Activated naive CD8-positive, alpha-beta T cell treated with anti-CD3 and anti-CD28 coated beads, Interleukin-2, amount 50 U/mL, for 24 hours (primary cell): Measurements from ENCODE around the gene MMD.
A peak's percentile ranks its signal among the peaks of the same experiment; 100 is the strongest.

ENCODE experiments used
- ATAC-seq: fragments of 150-1000 bp; cut with Tn5 transposase; one replicate; pipeline ENCODE4 v1.10.0; 2021
- DNase-seq: peaks from one replicate; pipeline ENCODE4 v3.0.0; 2021
- H3K27ac Mint-ChIP-seq: one replicate; pipeline ENCODE4 v1.8.0; 2021; ENCODE audit warnings: mild to moderate bottlenecking, mixed read lengths
- H3K27me3 Mint-ChIP-seq: one replicate; pipeline ENCODE4 v1.8.0; 2021; ENCODE audit warnings: mixed read lengths
- H3K36me3 Mint-ChIP-seq: one replicate; pipeline ENCODE4 v1.8.0; 2021; ENCODE audit warnings: low read depth, mixed read lengths
- H3K4me1 Mint-ChIP-seq: one replicate; pipeline ENCODE4 v1.8.0; 2021; ENCODE audit warnings: mixed read lengths
- H3K4me3 Mint-ChIP-seq: one replicate; pipeline ENCODE4 v1.8.0; 2021; ENCODE audit warnings: mild to moderate bottlenecking, moderate library complexity, mixed read lengths
- H3K9me3 Mint-ChIP-seq: one replicate; pipeline ENCODE4 v1.8.0; 2021; ENCODE audit warnings: mixed read lengths

The MMD gene

DNA sequence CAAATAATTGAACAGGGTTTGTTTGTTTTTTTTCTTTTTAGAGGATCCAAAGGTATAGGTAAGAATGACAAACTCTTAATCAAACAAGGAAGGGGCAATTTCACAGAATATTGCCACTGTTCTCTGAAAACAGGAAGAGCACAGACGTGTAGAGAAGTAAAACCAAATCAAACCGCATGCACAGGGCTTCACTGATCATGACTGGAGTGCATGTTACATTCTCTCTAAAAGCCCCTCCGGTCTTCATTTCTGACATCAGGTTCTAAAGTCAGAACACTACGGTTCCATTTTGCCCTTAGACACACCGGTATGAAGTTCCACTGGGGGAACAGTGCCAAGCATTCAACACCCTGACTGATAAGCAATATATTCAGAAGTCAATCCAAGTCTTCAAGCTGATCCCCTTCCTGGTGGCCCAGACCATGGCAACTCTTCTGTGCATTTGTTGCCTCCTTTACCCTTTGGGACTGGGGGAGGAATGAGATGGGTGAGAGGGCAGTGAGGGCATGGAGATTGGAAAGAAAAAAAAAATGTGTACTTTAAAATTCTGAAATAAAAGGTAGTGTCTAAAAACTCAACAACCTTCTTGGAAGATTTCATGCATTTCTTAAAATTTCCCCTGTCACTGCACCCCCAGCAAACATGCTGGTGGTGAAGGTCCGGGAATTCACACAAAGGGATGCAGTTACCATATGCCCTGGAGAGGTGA lies 1.4 kb downstream of the MMD start:
- ATAC-seq (peak; percentile 33), DNase-seq (peak; percentile 20)
- peak overlapping the region; percentile 92 for H3K27ac Mint-ChIP-seq
- H3K36me3 Mint-ChIP-seq = peaks cover 18% of the 10 kb centered on the region
- H3K4me3 Mint-ChIP-seq = peak overlapping the region; percentile 91
- no peaks in the 10 kb centered on the region for H3K9me3 Mint-ChIP-seq
- peaks cover 63% of the 10 kb centered on the region for H3K4me1 Mint-ChIP-seq
- H3K27me3 Mint-ChIP-seq = peaks cover 23% of the 10 kb centered on the region

DNA sequence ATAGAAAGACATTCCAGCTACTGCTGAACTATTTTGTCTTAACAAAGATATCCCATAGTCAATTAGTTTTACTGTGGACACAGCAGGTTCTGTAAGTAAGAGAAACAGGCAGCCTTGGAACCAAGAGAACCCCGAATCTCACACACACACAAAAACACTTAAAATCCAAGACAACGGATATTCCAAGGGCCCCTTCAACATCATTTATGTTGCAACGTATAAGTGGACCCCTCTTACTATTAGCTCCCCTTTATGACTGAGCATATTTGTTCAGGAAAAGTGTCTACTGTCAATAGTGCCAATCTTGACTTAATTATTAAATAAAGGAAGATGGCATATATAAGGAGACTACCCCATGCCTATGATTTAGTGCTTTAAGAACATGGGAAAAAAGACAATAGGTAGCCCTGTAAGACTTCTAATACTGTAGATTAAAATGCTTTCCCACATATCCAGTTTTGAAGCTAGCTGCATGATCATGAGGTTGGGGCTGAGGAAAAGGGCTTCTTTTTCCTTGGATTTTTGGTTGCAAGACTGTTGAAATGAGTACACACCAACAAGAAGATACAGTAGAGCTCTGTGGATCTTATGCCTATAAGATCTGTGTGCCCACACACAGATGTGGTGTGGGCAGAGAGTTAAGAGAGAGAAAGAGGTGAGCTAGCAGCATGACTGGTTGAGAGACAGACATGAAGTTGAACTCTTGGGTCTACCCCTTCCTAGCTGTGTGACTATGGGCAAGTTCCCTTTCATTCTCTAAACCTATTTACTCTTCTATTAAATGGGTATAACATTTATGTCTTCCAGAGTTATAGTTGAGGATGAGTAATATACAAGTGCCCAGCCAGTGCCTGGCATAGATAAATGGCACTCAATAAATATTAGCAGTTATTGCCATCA lies 3.0 kb downstream of the MMD start:
- Mint-ChIP-seq H3K27ac (no peak overlapping the region), H3K36me3 (peaks cover 25% of the 10 kb centered on the region), H3K27me3 (peaks cover 8% of the 10 kb centered on the region), H3K4me1 (peaks cover 70% of the 10 kb centered on the region), H3K4me3 (peak overlapping the region; percentile 91), H3K9me3 (no peaks in the 10 kb centered on the region)
- DNase-seq (no peak), ATAC-seq (no peak)

DNA sequence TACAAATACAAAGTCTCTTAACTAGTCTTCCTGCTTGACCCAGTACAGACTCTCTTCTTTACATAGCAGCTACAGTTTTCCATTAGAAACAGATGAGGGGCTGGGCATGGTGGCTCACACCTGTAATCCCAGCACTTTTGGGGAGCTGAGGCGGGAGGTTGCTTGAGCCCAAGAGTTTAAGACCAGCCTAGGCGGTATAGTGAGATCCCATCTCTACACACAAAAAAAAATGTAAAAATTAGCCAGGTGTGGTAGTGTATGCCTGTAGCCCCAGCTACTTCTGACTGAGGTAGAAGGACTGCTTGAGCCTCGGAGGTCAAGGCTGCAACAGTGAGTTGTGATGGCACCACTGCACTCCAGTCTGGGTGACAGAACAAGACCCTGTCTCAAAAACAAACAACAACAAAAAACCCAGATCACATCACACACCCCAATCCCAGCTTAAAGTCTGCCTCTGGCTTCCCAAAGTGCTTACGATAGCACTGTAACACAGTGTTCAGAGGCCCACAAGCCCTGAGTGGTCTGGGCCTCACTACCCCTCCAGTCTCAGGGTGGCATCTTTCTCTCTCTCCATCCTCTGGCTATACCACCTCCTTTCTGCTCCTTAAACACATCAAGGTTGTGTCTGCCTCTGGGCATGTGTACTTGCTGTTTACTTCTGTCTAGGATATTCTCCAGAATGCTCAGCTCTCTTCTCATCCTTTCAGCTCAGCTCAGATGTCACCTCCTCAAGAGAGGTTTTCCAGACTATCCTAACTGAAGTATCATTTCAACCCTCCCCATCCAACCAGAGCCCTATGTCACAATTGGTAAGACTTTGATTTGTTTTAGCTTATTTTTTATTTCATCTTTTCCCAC lies 4.0 kb downstream of the MMD start:
- no peak for ATAC-seq
- Mint-ChIP-seq H3K36me3 (peaks cover 33% of the 10 kb centered on the region), H3K9me3 (no peaks in the 10 kb centered on the region), H3K4me1 (peaks cover 67% of the 10 kb centered on the region), H3K27ac (peak overlapping the region; percentile 8), H3K27me3 (no peaks in the 10 kb centered on the region), H3K4me3 (no peak overlapping the region)
- DNase-seq = no peak

DNA sequence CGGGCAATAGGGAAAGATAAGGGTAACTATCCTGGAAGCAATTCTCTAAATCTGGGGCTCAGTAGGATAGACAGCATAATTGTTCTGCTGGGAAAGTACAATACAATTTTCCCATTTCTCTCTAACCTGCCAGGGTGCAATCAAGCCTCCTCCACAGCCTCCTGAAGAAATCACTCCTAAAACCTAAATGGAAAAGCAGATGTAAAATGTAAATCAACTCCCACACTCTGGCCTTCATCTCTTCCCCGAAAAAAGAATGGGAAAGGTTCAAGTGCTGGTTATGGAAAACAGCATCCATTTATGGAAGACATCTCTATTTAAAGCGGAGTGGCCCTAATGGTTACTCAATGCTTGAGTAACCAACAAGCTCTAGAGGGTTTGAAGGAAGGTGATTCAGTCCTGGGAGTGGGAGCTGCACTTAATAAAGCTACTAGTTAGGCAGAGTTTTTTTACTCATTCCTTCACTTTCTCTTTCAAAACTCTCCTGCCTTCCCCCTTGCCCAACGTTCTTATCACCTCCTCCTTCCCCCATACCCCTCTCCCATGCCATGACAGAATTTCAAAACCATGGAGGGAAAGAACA lies 5.1 kb downstream of the MMD start:
- no peak for DNase-seq
- Mint-ChIP-seq H3K27me3 (no peaks in the 10 kb centered on the region), H3K27ac (peak overlapping the region; percentile 8), H3K36me3 (peaks cover 38% of the 10 kb centered on the region), H3K4me1 (peaks cover 64% of the 10 kb centered on the region), H3K4me3 (no peak overlapping the region), H3K9me3 (no peaks in the 10 kb centered on the region)
- no peak for ATAC-seq

DNA sequence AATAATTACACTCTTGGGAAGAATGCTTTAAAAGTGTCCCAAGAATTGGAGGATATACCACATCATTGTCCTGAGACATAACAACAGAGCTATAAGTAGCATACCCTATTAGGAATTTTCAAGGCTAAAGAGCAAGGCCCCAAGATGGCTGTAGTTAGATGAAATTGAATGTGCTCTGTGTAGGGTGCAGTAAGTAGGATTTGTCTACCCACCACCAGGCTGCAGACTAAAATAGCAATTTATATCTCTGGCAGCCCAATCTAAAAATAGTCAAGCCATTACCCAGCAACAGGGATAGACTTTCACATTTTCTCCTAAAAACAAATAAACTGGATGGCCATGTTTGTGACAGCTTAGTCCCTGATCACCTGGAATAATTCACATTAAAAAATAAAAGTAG lies 5.6 kb downstream of the MMD start:
- peaks cover 43% of the 10 kb centered on the region for H3K36me3 Mint-ChIP-seq
- H3K27ac Mint-ChIP-seq = no peak overlapping the region
- no peak for ATAC-seq
- H3K4me1 Mint-ChIP-seq = peaks cover 64% of the 10 kb centered on the region
- H3K9me3 Mint-ChIP-seq = no peaks in the 10 kb centered on the region
- no peak overlapping the region for H3K4me3 Mint-ChIP-seq
- no peaks in the 10 kb centered on the region for H3K27me3 Mint-ChIP-seq
- no peak for DNase-seq

DNA sequence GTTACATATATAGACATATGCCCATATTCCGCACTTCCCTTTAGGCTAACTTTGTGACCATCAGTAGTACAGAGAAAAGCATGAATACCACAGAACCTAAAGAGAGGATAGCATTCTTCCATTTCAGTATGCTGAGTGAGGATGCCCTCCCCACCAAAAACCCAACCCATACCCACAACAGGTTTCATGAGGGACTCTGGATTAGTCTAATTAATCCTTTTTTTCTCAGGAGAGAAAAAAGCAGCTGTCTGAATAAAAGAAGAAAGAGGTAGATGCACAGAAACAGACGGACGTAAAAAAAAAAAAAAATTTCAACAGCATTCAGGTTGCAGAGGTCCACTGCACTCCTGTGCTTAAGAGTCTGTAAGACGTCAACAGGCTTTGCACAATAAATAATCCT lies 6.7 kb downstream of the MMD start:
- Mint-ChIP-seq H3K27me3 (no peaks in the 10 kb centered on the region), H3K27ac (peak overlapping the region; percentile 20), H3K4me3 (no peak overlapping the region), H3K4me1 (peaks cover 60% of the 10 kb centered on the region), H3K36me3 (peaks cover 50% of the 10 kb centered on the region), H3K9me3 (no peaks in the 10 kb centered on the region)
- ATAC-seq (no peak), DNase-seq (no peak)

DNA sequence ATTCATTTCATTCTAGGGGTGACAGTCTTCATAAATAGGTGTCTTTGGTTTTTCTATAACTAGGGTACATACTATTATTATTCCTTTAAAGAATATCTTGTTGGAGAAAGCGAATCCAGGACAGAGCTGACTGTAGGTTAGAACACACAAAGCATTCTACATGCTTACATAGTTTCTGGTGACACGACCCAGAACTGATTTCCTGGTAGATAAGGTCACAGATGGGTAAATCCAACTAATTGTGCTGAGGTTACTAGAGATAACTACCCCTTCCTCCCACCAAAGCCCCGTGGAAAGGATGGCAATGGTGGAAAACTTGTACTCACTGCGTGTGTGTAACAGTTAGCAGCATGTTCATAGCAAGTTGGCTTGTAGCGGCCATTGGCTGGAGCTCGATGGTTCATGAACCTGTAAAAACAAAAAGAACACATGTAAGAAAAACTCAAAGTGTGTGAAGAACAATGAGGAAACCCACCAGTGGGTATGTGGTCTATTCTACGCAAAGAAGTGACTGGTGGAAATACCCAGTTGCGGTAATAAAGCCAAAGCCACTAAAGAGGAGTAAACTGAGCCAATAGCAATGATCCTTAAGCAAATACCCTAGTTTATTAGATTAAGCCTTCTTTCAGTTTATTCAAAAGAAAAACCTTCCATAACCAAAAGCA lies 7.7 kb downstream of the MMD start:
- peak overlapping the region; percentile 81 for H3K27ac Mint-ChIP-seq
- peaks cover 52% of the 10 kb centered on the region for H3K36me3 Mint-ChIP-seq

DNA sequence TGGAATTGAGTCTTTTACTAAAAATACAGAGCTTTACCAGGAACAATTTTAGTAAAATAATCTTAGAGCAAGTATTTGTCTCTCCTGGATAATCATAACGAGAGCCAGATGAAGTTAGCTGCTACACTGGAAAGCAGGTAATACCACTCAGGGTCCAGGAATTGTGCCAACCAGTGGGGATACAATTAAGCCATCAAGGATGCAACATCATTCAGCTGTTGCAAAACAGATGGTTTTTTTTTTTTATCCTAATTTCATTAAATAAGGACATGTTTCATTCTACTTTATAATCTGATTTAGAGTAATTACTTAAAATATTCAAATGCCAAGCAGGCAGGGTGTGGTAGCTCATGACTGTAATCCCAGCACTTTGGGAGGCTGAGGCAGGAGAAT lies 10.2 kb downstream of the MMD start:
- Mint-ChIP-seq H3K4me3 (no peak overlapping the region), H3K27ac (no peak overlapping the region), H3K36me3 (peaks cover 59% of the 10 kb centered on the region), H3K4me1 (peaks cover 26% of the 10 kb centered on the region), H3K9me3 (no peaks in the 10 kb centered on the region), H3K27me3 (no peaks in the 10 kb centered on the region)
- no peak for ATAC-seq
- DNase-seq = no peak

More for the DNA sequence above, 7.7 kb downstream of the MMD start:
- Mint-ChIP-seq H3K4me3 (no peak overlapping the region), H3K4me1 (peaks cover 50% of the 10 kb centered on the region), H3K9me3 (no peaks in the 10 kb centered on the region), H3K27me3 (no peaks in the 10 kb centered on the region)
- ATAC-seq (peak; percentile 68), DNase-seq (no peak)

DNA sequence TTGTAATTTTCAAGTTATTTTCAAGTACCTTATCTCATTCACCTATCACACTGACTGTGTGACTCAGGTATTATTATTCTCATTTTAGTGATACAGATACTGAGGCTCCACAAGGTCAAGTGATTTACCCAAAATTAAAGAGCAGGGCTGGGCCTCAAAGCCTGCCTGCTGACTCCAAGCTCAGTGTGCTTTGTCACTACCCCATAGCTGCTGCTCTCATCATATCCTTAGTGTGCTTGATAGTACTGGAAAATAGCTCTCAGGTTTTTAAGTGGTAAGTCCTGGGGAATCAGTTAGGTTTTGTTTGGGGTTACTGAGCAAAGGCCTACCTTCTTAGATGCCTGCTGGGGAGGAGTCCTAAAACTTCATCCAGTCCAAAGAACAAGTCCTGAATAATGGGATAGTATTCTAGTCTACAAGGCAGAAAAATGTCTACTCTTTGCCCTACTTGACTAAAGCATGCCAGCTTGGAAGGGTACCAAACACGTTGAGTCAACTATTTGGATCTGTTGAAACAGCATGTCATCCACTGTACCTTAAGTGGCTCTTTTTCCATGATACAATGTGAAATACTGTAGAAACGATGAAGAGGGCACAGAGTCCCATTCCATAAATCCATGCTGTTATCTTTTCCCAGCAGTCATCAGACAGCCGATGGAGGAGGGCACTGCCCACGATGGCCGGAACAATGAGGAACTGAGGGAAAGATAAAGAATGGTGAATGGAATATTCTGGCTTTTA lies 10.7 kb downstream of the MMD start:
- ATAC-seq (no peak), DNase-seq (no peak)
- Mint-ChIP-seq H3K36me3 (peaks cover 63% of the 10 kb centered on the region), H3K27me3 (no peaks in the 10 kb centered on the region), H3K4me1 (peaks cover 23% of the 10 kb centered on the region), H3K4me3 (no peak overlapping the region), H3K27ac (no peak overlapping the region), H3K9me3 (no peaks in the 10 kb centered on the region)

DNA sequence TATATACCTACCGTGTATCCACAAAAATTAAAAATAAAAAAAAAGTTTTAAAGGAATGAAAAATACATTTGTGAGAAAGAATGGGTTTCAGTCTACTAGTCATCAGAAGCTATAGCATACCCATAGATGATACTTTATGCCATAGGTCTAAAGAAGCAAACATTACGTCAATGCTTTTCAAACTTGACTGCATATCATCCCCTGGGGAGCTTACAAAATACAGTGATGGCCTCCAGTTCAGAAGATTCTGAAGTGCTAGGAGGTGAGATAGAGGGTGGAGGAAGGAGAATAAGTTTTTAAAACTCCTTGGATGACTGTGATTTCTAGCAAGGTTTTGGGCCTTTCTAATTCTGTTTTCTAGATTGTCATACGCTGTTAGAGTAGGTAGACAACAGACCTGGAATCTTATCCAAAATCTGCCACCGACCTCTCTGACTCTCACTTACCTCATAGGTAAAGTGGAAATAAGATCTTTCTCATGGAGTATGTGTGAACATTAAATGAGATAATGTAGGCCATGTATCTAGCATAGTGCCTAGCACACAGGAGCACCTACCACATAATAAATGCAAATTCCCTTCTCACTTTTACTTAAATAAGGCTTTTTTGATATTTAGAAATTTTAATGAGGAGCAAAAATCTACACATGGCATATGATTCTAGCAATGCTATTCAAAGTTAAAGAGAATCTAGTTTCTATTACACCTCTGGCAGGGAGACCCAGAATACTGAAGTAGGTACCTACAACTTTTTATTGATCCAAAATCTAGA lies 12.4 kb downstream of the MMD start:
- Mint-ChIP-seq H3K4me3 (no peak overlapping the region), H3K27me3 (no peaks in the 10 kb centered on the region), H3K9me3 (no peaks in the 10 kb centered on the region), H3K4me1 (peaks cover 10% of the 10 kb centered on the region), H3K27ac (no peak overlapping the region), H3K36me3 (peaks cover 70% of the 10 kb centered on the region)
- ATAC-seq (no peak), DNase-seq (no peak)

DNA sequence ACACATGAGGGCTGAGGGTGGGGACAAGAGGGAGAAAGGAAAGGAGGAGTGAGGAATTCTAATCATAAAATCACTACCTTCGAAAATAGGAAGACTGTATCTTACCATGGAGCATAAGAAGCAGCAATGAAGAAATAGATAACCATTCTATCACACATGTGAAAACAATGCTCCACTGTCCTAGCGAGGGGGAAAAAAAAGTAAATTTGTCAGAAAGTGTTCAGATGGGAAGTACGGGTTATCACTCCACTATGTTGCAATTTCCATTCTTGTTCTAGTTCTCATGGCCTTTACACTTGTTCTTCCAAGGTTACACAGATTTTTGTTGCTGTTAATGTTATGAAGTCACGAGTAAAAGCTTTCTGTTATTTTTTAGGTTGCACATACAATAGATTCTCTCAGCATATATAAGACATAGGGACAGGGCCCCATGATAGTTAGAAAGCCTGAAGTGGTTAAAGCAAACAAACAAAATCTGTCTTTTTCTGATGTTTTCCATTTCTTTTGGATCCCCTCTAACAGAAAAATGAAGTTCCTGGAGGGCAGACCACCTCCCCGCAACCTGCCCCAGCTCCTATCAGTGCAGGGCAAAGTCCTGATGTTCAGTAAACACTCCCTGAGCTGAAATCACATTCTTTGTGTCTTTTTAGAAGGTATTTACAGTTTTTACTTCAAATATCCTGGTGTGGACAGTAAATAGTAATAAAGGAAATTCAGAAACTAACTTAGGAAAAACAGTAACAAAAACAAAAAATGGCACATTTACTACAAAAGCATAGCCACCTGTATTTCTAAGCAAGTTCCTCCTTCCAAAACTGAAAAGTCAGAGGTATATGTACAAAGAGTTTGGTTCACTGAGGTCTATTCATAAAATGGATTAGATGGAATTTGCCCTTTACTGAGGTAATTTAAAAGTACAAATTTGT lies 13.7 kb downstream of the MMD start:
- H3K4me1 Mint-ChIP-seq = no peaks in the 10 kb centered on the region
- H3K27me3 Mint-ChIP-seq = no peaks in the 10 kb centered on the region
- H3K9me3 Mint-ChIP-seq = no peaks in the 10 kb centered on the region
- H3K4me3 Mint-ChIP-seq = no peak overlapping the region
- H3K27ac Mint-ChIP-seq = no peak overlapping the region
- H3K36me3 Mint-ChIP-seq = peaks cover 67% of the 10 kb centered on the region
- no peak for ATAC-seq
- DNase-seq = no peak

DNA sequence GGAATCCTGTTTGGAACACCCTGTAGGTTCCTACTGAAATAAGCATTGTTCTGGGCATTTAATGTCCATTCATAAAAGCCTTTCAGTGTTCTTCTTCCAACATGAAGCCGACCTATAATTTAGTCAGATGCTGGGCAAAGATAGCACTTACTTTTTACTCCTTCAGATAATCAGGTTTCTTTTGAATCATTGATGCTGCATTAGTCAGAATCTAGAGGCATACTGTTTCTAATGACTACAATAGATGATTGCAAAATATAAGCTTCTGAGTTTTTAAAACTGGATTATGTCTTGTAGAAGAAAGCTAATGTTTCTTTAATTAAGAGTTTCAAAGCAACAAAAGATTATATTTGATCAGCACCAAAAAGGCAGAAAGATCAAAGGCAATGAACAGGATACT lies 16.0 kb downstream of the MMD start:
- H3K36me3 Mint-ChIP-seq = peaks cover 61% of the 10 kb centered on the region

More for the DNA sequence above, 16.0 kb downstream of the MMD start:
- no peak overlapping the region for H3K27ac Mint-ChIP-seq
- H3K27me3 Mint-ChIP-seq = no peaks in the 10 kb centered on the region
- H3K4me1 Mint-ChIP-seq = no peaks in the 10 kb centered on the region
- no peak for ATAC-seq
- H3K9me3 Mint-ChIP-seq = no peaks in the 10 kb centered on the region
- DNase-seq = no peak
- no peak overlapping the region for H3K4me3 Mint-ChIP-seq
